Hepatocyte (in vitro differentiated cells): ENCODE data around the gene JUND. TPM values are rescaled to one million over a fixed set of nuclear protein-coding genes. Genes with fewer than 3 reads are reported as not detected.

Experiments used
- DNase-seq: peaks from one replicate; pipeline ENCODE4 v3.0.0-alpha.2; 2016; ENCODE audit warnings: low spot score
- H2AFZ ChIP-seq: fragments of 200-600 bp; sonication (generic); 2 replicates; pipeline ENCODE4 v1.6.0; 2016; ENCODE audit warnings: antibody characterized with exemption, mild to moderate bottlenecking
- H3K27ac ChIP-seq: fragments of 200-600 bp; sonication (generic); 2 replicates; pipeline ENCODE4 v1.5.1; 2016; ENCODE audit warnings: mild to moderate bottlenecking
- H3K27me3 ChIP-seq: fragments of 200-600 bp; sonication (generic); 2 replicates; pipeline ENCODE4 v1.6.1; 2016
- H3K36me3 ChIP-seq: fragments of 200-600 bp; sonication (generic); replicated peaks from 2 replicates; pipeline ENCODE4 v1.5.1; 2016; ENCODE audit warnings: low read depth; ENCODE audit not compliant: insufficient read depth
- H3K4me1 ChIP-seq: fragments of 200-600 bp; sonication (generic); 2 replicates; pipeline ENCODE4 v1.5.1; 2016; ENCODE audit warnings: mild to moderate bottlenecking, moderate library complexity; ENCODE audit not compliant: insufficient read depth
- H3K4me2 ChIP-seq: fragments of 200-600 bp; sonication (generic); 2 replicates; pipeline ENCODE4 v1.6.0; 2016
- H3K4me3 ChIP-seq: fragments of 200-600 bp; sonication (generic); 2 replicates; pipeline ENCODE4 v1.5.1; 2016; ENCODE audit warnings: mild to moderate bottlenecking
- H3K79me2 ChIP-seq: fragments of 200-600 bp; sonication (generic); 2 replicates; pipeline ENCODE4 v1.6.0; 2017; ENCODE audit warnings: mild to moderate bottlenecking
- H3K9me2 ChIP-seq: fragments of 200-600 bp; sonication (generic); replicated peaks from 2 replicates; pipeline ENCODE4 v1.6.0; 2017; ENCODE audit warnings: mild to moderate bottlenecking; ENCODE audit not compliant: insufficient read depth
- H3K9me3 ChIP-seq: fragments of 200-600 bp; sonication (generic); 2 replicates; pipeline ENCODE4 v1.5.1; 2016; ENCODE audit warnings: low read depth, mild to moderate bottlenecking
- H4K20me1 ChIP-seq: fragments of 200-600 bp; sonication (generic); 2 replicates; pipeline ENCODE4 v1.6.0; 2016; ENCODE audit warnings: mild to moderate bottlenecking; ENCODE audit not compliant: insufficient read depth, poor library complexity, severe bottlenecking
- EZH2 ChIP-seq: fragments of 200-600 bp; sonication (generic); IDR thresholded peaks from 2 replicates; pipeline ENCODE4 v1.6.1; 2016; ENCODE audit warnings: antibody characterized with exemption, mild to moderate bottlenecking, borderline replicate concordance
- EZH2phosphoT487 ChIP-seq: fragments of 200-600 bp; sonication (generic); IDR thresholded peaks from one replicate; pipeline ENCODE4 v1.6.1; 2018; ENCODE audit warnings: antibody characterized with exemption, mild to moderate bottlenecking, low read depth, moderate library complexity; ENCODE audit not compliant: unreplicated experiment, severe bottlenecking
- WGBS: methylation state at CpG from one replicate; pipeline ENCODE4 v1.1.6; 2016; ENCODE audit warnings: low lambda C conversion rate; ENCODE audit errors: missing lambda C conversion rate; 5-methylcytosine and 5-hydroxymethylcytosine counted together
- polyA plus RNA-seq: library from polyadenylated mRNA; unstranded; fragments of >200 nt; fragmentation: Nextera tagmentation; extraction: Ambion mirVana; gene quantifications from 2 replicates; pipeline ENCODE4 v1.2.1, GENCODE V29; 2016
- total RNA-seq: library from RNA; depleted of rRNA; stranded (reverse); fragments of >200 nt; gene quantifications from 2 replicates; pipeline ENCODE4 v1.2.3, GENCODE V29; 2014
- TF ChIP-seq, protein P1 (sequence below): fragments of 200-600 bp; sonication (generic); IDR thresholded peaks from 2 replicates; pipeline ENCODE4 v1.5.1; 2016; ENCODE audit warnings: antibody characterized with exemption, mild to moderate bottlenecking; ENCODE audit not compliant: poor library complexity

The JUND gene
- total and polyA plus RNA-seq, 2 experiments from 2014 or later, result 307 to 698 TPM

GRCh38 chr19:18301718-18302111, 20.3 kb upstream of the JUND start:
- TF ChIP-seq, protein P1, sequence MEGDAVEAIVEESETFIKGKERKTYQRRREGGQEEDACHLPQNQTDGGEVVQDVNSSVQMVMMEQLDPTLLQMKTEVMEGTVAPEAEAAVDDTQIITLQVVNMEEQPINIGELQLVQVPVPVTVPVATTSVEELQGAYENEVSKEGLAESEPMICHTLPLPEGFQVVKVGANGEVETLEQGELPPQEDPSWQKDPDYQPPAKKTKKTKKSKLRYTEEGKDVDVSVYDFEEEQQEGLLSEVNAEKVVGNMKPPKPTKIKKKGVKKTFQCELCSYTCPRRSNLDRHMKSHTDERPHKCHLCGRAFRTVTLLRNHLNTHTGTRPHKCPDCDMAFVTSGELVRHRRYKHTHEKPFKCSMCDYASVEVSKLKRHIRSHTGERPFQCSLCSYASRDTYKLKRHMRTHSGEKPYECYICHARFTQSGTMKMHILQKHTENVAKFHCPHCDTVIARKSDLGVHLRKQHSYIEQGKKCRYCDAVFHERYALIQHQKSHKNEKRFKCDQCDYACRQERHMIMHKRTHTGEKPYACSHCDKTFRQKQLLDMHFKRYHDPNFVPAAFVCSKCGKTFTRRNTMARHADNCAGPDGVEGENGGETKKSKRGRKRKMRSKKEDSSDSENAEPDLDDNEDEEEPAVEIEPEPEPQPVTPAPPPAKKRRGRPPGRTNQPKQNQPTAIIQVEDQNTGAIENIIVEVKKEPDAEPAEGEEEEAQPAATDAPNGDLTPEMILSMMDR, result no peak
- peaks cover 25% of the 10 kb centered on the region for H3K4me1 ChIP-seq
- H3K4me2 ChIP-seq, result no peak overlapping the region
- 92% methylated on average over 4 of the region's 4 CpGs for WGBS
- H4K20me1 ChIP-seq, result no peaks in the 10 kb centered on the region
- no peak overlapping the region for H3K4me3 ChIP-seq
- DNase-seq, result no peak
- no peaks in the 10 kb centered on the region for H3K36me3 ChIP-seq
- no peak overlapping the region for H3K27ac ChIP-seq
- no peaks in the 10 kb centered on the region for H3K27me3 ChIP-seq
- H3K9me2 ChIP-seq, result no peaks in the 10 kb centered on the region
- H3K9me3 ChIP-seq, result no peaks in the 10 kb centered on the region
- no peaks in the 10 kb centered on the region for H3K79me2 ChIP-seq
- no peak overlapping the region for H2AFZ ChIP-seq

GRCh38 chr19:18300930-18301717, 19.7 kb upstream of the JUND start:
- H3K79me2 ChIP-seq, result no peaks in the 10 kb centered on the region
- WGBS, result 62% methylated on average over 18 of the region's 18 CpGs
- no peaks in the 10 kb centered on the region for H3K9me2 ChIP-seq
- H3K27me3 ChIP-seq, result no peaks in the 10 kb centered on the region
- H3K36me3 ChIP-seq, result no peaks in the 10 kb centered on the region
- H2AFZ ChIP-seq, result no peak overlapping the region
- DNase-seq, result peak; percentile 79
- TF ChIP-seq, protein P1, result no peak
- TF ChIP-seq EZH2phosphoT487 (no peak), EZH2 (no peak)
- no peaks in the 10 kb centered on the region for H4K20me1 ChIP-seq
- no peak overlapping the region for H3K4me3 ChIP-seq
- H3K4me1 ChIP-seq, result peaks cover 25% of the 10 kb centered on the region
- H3K9me3 ChIP-seq, result no peaks in the 10 kb centered on the region
- H3K4me2 ChIP-seq, result no peak overlapping the region
- peak overlapping the region; percentile 69 for H3K27ac ChIP-seq

GRCh38 chr19:18299654-18300053, 18.2 kb upstream of the JUND start:
- Histone ChIP-seq H3K27me3 (no peaks in the 10 kb centered on the region), H3K4me1 (peaks cover 15% of the 10 kb centered on the region), H3K4me3 (no peak overlapping the region), H3K36me3 (no peaks in the 10 kb centered on the region), H3K9me2 (no peaks in the 10 kb centered on the region), H3K9me3 (no peaks in the 10 kb centered on the region), H3K4me2 (no peak overlapping the region), H2AFZ (no peak overlapping the region), H3K27ac (no peak overlapping the region), H3K79me2 (no peaks in the 10 kb centered on the region), H4K20me1 (no peaks in the 10 kb centered on the region)
- TF ChIP-seq EZH2phosphoT487 (no peak), EZH2 (no peak)
- TF ChIP-seq, protein P1, result no peak
- WGBS, result 97% methylated on average over 9 of the region's 9 CpGs
- DNase-seq, result no peak
